K562 (cell line): ENCODE results near the gene DST. TPM values are rescaled to one million over a fixed set of nuclear protein-coding genes. Genes with fewer than 3 reads are reported as not detected.

Source experiments
- ADNP ChIP-seq: fragments of 200-800 bp; sonication (Bioruptor generic); IDR thresholded peaks from 2 replicates; pipeline ENCODE4 v1.6.1; 2016; ENCODE audit warnings: missing genetic modification characterization, missing compliant biosample characterization
- ATF4 ChIP-seq: fragments of 450-650 bp; formaldehyde crosslinking; IDR thresholded peaks from 2 replicates; pipeline ENCODE4 v1.4.0; 2022; ENCODE audit warnings: mild to moderate bottlenecking, moderate library complexity
- CEBPB ChIP-seq: fragments of 450-650 bp; IDR thresholded peaks from 2 replicates; pipeline ENCODE4 v1.6.1; 2016; ENCODE audit warnings: missing genetic modification characterization, missing compliant biosample characterization
- DIDO1 ChIP-seq: fragments of 450-650 bp; IDR thresholded peaks from 2 replicates; pipeline ENCODE4 v1.6.1; 2016; ENCODE audit warnings: low read depth, missing biosample characterization, missing genetic modification characterization
- EP400 ChIP-seq: fragments of 450-650 bp; IDR thresholded peaks from 2 replicates; pipeline ENCODE4 v1.6.1; 2017; ENCODE audit warnings: antibody characterized with exemption, mild to moderate bottlenecking, moderate library complexity
- HIVEP1 ChIP-seq: fragments of 250-450 bp; sonication (Bioruptor Pico); IDR thresholded peaks from 2 replicates; pipeline ENCODE4 v1.4.0; 2020; ENCODE audit warnings: mild to moderate bottlenecking
- IRF2 ChIP-seq: sonication (generic); formaldehyde crosslinking; IDR thresholded peaks from 2 replicates; pipeline ENCODE4 v1.8.1; 2022; ENCODE audit warnings: mild to moderate bottlenecking, missing genetic modification reagents
- KLF13 ChIP-seq: fragments of 450-650 bp; IDR thresholded peaks from 2 replicates; pipeline ENCODE4 v1.6.1; 2016; ENCODE audit warnings: missing genetic modification characterization, low read depth, mild to moderate bottlenecking, missing compliant biosample characterization, moderate library complexity, borderline replicate concordance
- MBD2 ChIP-seq: sonication (generic); IDR thresholded peaks from 2 replicates; pipeline ENCODE4 v1.6.1; 2016; ENCODE audit warnings: low read depth, borderline replicate concordance
- MEIS2 ChIP-seq: fragments of 450-650 bp; IDR thresholded peaks from 2 replicates; pipeline ENCODE4 v1.6.1; 2014; ENCODE audit warnings: mild to moderate bottlenecking; ENCODE audit not compliant: partially characterized antibody
- MXI1 ChIP-seq: IDR thresholded peaks from 2 replicates; pipeline ENCODE4 v1.6.1; 2011; ENCODE audit warnings: low read depth, mild to moderate bottlenecking, improper control_type of control experiment, low read length
- NFXL1 ChIP-seq: fragments of 450-650 bp; formaldehyde crosslinking; IDR thresholded peaks from 2 replicates; pipeline ENCODE4 v1.4.0; 2021; ENCODE audit warnings: mild to moderate bottlenecking
- NR1H2 ChIP-seq: sonication (generic); formaldehyde crosslinking; IDR thresholded peaks from 2 replicates; pipeline ENCODE4 v1.4.0; 2020; ENCODE audit warnings: mild to moderate bottlenecking, missing genetic modification reagents
- PML ChIP-seq: IDR thresholded peaks from 2 replicates; pipeline ENCODE4 v1.6.1; 2012; ENCODE audit warnings: low read length, inconsistent platforms
- RBFOX2 ChIP-seq: fragments of 200-400 bp; formaldehyde crosslinking; IDR thresholded peaks from 2 replicates; pipeline ENCODE4 v1.6.1; 2017; ENCODE audit warnings: low read depth, mild to moderate bottlenecking, low read length, moderate library complexity
- RFX7 ChIP-seq: fragments of 250-450 bp; sonication (Bioruptor Pico); IDR thresholded peaks from 2 replicates; pipeline ENCODE4 v1.5.1; 2021; ENCODE audit warnings: mild to moderate bottlenecking
- SMAD3 ChIP-seq: fragments of 450-650 bp; formaldehyde crosslinking; conservative IDR thresholded peaks from 2 replicates; pipeline ENCODE4 v1.4.0; 2020; ENCODE audit warnings: mild to moderate bottlenecking
- SRSF7 ChIP-seq: fragments of 200-400 bp; formaldehyde crosslinking; optimal IDR thresholded peaks from 2 replicates; pipeline ENCODE3; 2017; ENCODE audit warnings: mild to moderate bottlenecking, low read depth, low read length
- ZNF224 ChIP-seq: sonication (generic); formaldehyde crosslinking; IDR thresholded peaks from 2 replicates; pipeline ENCODE4 v1.8.0; 2022; ENCODE audit warnings: mild to moderate bottlenecking, missing genetic modification reagents
- ZNF77 ChIP-seq: fragments of 250-450 bp; sonication (Bioruptor Pico); IDR thresholded peaks from 2 replicates; pipeline ENCODE4 v1.5.0; 2020
- ZNF780A ChIP-seq: fragments of 250-450 bp; sonication (Bioruptor Pico); IDR thresholded peaks from 2 replicates; pipeline ENCODE4 v1.5.0; 2021; ENCODE audit warnings: mild to moderate bottlenecking
- polyA plus RNA-seq, 8 experiments: library from polyadenylated mRNA; depleted of rRNA in 4 of 8; stranded (reverse) in 5 of 8; unstranded in 3 of 8; fragments of >200 nt; fragmentation: Nextera tagmentation in 2 of 8; fragmentation: Illumina TruSeq in 1 of 8; extraction: Ambion mirVana in 2 of 8; extraction: Trizol in 1 of 8; gene quantifications; 2 replicates each; pipeline versions ENCODE4 v1.2.1 to v1.2.3, GENCODE V29; 2011 to 2014; ENCODE audit warnings: inconsistent platforms in 1 of 8, missing spikeins in 1 of 8
- total RNA-seq, 7 experiments: library from RNA; depleted of rRNA in 6 of 7; stranded (reverse); fragments of >200 nt in 6 of 7; fragmentation: Illumina TruSeq in 2 of 7; extraction: Trizol in 2 of 7; gene quantifications; 2 replicates each; pipeline versions ENCODE4 v1.2.1 to v1.2.3, GENCODE V29; 2011 to 2021; ENCODE audit warnings: low replicate concordance in 1 of 7
- TF ChIP-seq, protein P1 (sequence below): fragments of 450-650 bp; formaldehyde crosslinking; IDR thresholded peaks from 2 replicates; pipeline ENCODE4 v1.4.0; 2020; ENCODE audit warnings: mild to moderate bottlenecking
- TF ChIP-seq, protein P2 (sequence below): sonication (generic); formaldehyde crosslinking; IDR thresholded peaks from 2 replicates; pipeline ENCODE4 v1.8.1; 2023; ENCODE audit warnings: mild to moderate bottlenecking, missing genetic modification reagents

The DST gene
- total and polyA plus RNA-seq, 9 of the 15 experiments (the other 6 are each of a cell fraction or from before 2014, with no cell fraction given), result 5.2 to 21.9 (median 13.3) TPM

DNA sequence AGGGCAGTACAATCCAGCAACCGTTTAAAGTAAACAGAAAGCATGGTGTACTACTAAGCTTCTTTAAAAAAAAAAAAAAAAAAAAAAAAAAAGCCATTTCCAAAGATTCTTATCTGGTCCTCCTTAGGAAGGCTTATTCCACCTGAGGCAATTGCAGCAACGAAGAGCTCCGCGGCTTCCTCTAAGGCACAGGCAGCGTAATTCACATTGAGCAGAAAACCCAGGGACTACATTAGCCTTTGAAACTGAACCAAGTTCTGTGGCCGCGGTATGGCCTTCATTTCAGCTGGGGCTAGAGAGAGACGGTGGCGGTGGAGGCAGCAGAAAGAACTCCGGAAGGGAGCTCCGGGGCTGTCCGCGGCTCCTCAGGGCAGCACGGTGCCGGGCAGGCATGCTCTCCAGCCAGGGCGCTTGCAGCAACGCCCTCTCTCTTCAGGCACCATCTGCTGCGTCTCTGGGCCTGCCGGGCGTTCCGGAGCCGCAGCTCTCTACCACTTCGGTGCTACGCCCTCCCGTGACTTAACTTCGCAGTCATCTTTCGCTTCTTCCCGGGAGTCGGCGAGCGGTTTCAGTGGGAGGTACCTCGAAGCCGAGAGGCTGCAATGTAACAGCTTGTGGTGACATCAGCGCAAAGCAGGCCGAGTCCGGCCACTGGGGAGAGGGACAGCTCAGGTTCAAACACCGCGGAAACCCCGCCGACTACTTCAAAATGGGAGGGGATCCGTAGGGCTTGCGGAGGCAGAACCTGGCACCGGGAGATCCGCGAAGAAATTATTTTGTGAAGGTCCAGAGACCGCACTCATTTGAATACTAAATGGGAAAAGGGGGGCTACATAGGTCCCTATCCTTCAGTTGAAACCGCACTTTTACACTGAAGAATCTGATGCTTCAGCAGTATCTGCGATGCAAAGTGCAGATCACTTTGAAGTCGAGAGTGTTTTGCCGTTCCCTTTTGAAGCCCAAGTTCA is 100.0 kb downstream of the DST start (continued):
- TF ChIP-seq MBD2, result peak; percentile 49; the same call in 1 of the 2 replicates
- no peak for TF ChIP-seq ZNF77 (CRISPR knock-in tag)
- TF ChIP-seq PML, result no peak; the same call in 1 of the 2 replicates
- no peak for TF ChIP-seq ATF4 (CRISPR knock-in tag)
- TF ChIP-seq, protein P1, sequence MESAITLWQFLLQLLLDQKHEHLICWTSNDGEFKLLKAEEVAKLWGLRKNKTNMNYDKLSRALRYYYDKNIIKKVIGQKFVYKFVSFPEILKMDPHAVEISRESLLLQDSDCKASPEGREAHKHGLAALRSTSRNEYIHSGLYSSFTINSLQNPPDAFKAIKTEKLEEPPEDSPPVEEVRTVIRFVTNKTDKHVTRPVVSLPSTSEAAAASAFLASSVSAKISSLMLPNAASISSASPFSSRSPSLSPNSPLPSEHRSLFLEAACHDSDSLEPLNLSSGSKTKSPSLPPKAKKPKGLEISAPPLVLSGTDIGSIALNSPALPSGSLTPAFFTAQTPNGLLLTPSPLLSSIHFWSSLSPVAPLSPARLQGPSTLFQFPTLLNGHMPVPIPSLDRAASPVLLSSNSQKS (CRISPR knock-in tag), result no peak
- no peak for TF ChIP-seq DIDO1
- no peak for TF ChIP-seq MXI1
- TF ChIP-seq ZNF780A (CRISPR knock-in tag), result no peak
- no peak for TF ChIP-seq HIVEP1
- peak; percentile 82 for TF ChIP-seq KLF13 (tag)
- no peak for TF ChIP-seq ZNF224
- TF ChIP-seq MEIS2, result no peak
- no peak for TF ChIP-seq RFX7 (CRISPR knock-in tag)
- TF ChIP-seq IRF2 (CRISPR knock-in tag), result no peak
- TF ChIP-seq NR1H2, result no peak
- no peak for TF ChIP-seq SMAD3 (CRISPR knock-in tag)
- no peak for TF ChIP-seq SRSF7
- TF ChIP-seq, protein P2, sequence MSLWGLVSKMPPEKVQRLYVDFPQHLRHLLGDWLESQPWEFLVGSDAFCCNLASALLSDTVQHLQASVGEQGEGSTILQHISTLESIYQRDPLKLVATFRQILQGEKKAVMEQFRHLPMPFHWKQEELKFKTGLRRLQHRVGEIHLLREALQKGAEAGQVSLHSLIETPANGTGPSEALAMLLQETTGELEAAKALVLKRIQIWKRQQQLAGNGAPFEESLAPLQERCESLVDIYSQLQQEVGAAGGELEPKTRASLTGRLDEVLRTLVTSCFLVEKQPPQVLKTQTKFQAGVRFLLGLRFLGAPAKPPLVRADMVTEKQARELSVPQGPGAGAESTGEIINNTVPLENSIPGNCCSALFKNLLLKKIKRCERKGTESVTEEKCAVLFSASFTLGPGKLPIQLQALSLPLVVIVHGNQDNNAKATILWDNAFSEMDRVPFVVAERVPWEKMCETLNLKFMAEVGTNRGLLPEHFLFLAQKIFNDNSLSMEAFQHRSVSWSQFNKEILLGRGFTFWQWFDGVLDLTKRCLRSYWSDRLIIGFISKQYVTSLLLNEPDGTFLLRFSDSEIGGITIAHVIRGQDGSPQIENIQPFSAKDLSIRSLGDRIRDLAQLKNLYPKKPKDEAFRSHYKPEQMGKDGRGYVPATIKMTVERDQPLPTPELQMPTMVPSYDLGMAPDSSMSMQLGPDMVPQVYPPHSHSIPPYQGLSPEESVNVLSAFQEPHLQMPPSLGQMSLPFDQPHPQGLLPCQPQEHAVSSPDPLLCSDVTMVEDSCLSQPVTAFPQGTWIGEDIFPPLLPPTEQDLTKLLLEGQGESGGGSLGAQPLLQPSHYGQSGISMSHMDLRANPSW (CRISPR knock-in tag), result no peak
- peak; percentile 56 for TF ChIP-seq CEBPB (tag)
- TF ChIP-seq RBFOX2, result peak; percentile 94
- no peak for TF ChIP-seq NFXL1 (CRISPR knock-in tag)
- TF ChIP-seq EP400, result peak; percentile 82
- TF ChIP-seq ADNP (tag), result no peak
